IMR-90 (cell line): ENCODE measurements around the gene FMN1. TPM values are rescaled to one million over a fixed set of nuclear protein-coding genes. Genes with fewer than 3 reads are reported as not detected.

Source experiments
- ATAC-seq: fragments of 200-7000 bp; cut with Tn5 transposase; 2 replicates; pipeline ENCODE4 v1.9.1; 2020; ENCODE audit warnings: low read depth, mild to moderate bottlenecking, moderate library complexity
- BruUV-seq: library from RNA; stranded (reverse); fragments of 400-500 nt; replicated peaks from 2 replicates; lab custom pipeline; 2021; lab: Mats Ljungman, UMichigan
- CTCF ChIA-PET: fragments of 300-600 bp; formaldehyde crosslinking; extraction: SDS; loops from one replicate; lab custom pipeline; 2021; ENCODE audit warnings: antibody characterized with exemption; lab: Yijun Ruan, JAX
- POLR2A ChIA-PET: fragments of 300-600 bp; sonication (Branson Sonifier 250); formaldehyde crosslinking; loops from one replicate; lab custom pipeline; 2022; ENCODE audit warnings: antibody characterized with exemption; ENCODE audit not compliant: unreplicated experiment; lab: Charles Lee
- DNase-seq: peaks from one replicate; pipeline ENCODE4 v3.0.0; 2013
- H2AFZ ChIP-seq: replicated peaks from 2 replicates; pipeline ENCODE3; 2013; ENCODE audit warnings: low read length, mild to moderate bottlenecking; ENCODE audit not compliant: poor library complexity
- H2AK5ac ChIP-seq: 2 replicates; pipeline ENCODE4 v1.6.1; 2013; ENCODE audit warnings: low read depth, low read length, inconsistent platforms
- H2AK9ac ChIP-seq: replicated peaks from 2 replicates; pipeline ENCODE3; 2013; ENCODE audit warnings: mild to moderate bottlenecking, low read depth, low read length, moderate library complexity; ENCODE audit not compliant: poor library complexity
- H2BK120ac ChIP-seq: 2 replicates; pipeline ENCODE4 v1.6.1; 2013; ENCODE audit warnings: low read depth, low read length, inconsistent platforms
- H2BK15ac ChIP-seq: 3 replicates; pipeline ENCODE4 v1.6.1; 2013; ENCODE audit warnings: low read depth, low read length, inconsistent platforms
- H2BK20ac ChIP-seq: 2 replicates; pipeline ENCODE4 v1.6.1; 2013; ENCODE audit warnings: low read depth, mild to moderate bottlenecking, inconsistent platforms, low read length, moderate library complexity
- H2BK5ac ChIP-seq: 2 replicates; pipeline ENCODE4 v1.6.1; 2013; ENCODE audit warnings: mild to moderate bottlenecking, low read depth, low read length, inconsistent platforms; ENCODE audit not compliant: poor library complexity, severe bottlenecking
- H3K14ac ChIP-seq: replicated peaks from 2 replicates; pipeline ENCODE4 v1.6.1; 2013; ENCODE audit warnings: low read depth, low read length, inconsistent platforms
- H3K18ac ChIP-seq: 2 replicates; pipeline ENCODE4 v1.6.1; 2013; ENCODE audit warnings: low read depth, low read length, control low read depth
- H3K23ac ChIP-seq: 2 replicates; pipeline ENCODE4 v1.6.1; 2013; ENCODE audit warnings: low read depth, low read length, inconsistent platforms
- H3K27ac ChIP-seq: 2 replicates; pipeline ENCODE4 v1.5.1; 2013; ENCODE audit warnings: mild to moderate bottlenecking, control low read depth, low read length; ENCODE audit not compliant: insufficient read depth
- H3K27me3 ChIP-seq: 2 replicates; pipeline ENCODE4 v1.6.1; 2013; ENCODE audit warnings: low read length; ENCODE audit not compliant: control insufficient read depth, insufficient read depth
- H3K36me3 ChIP-seq: 2 replicates; pipeline ENCODE4 v1.6.1; 2013; ENCODE audit warnings: low read length, mixed read lengths; ENCODE audit not compliant: control insufficient read depth, insufficient read depth
- H3K4ac ChIP-seq: 2 replicates; pipeline ENCODE4 v1.6.1; 2013; ENCODE audit warnings: low read depth, low read length, inconsistent platforms
- H3K4me1 ChIP-seq: 2 replicates; pipeline ENCODE4 v1.6.1; 2013; ENCODE audit warnings: low read length, mixed read lengths; ENCODE audit not compliant: control insufficient read depth, insufficient read depth
- H3K4me2 ChIP-seq: 2 replicates; pipeline ENCODE4 v1.6.1; 2013; ENCODE audit warnings: low read depth, mild to moderate bottlenecking, control low read depth, low read length, moderate library complexity
- H3K4me3 ChIP-seq: 2 replicates; pipeline ENCODE4 v1.5.1; 2013; ENCODE audit warnings: low read depth, mild to moderate bottlenecking, control low read depth, low read length, moderate library complexity; ENCODE audit not compliant: insufficient read depth
- H3K56ac ChIP-seq: 2 replicates; pipeline ENCODE4 v1.6.1; 2013; ENCODE audit warnings: low read length, inconsistent platforms; ENCODE audit not compliant: insufficient read depth; ENCODE audit errors: extremely low read depth
- H3K79me1 ChIP-seq, 2 experiments: 2 replicates each; pipeline ENCODE4 v1.6.1; 2013; ENCODE audit warnings: low read length in 2 of 2, inconsistent platforms in 1 of 2, low read depth in 1 of 2
- H3K9ac ChIP-seq: 2 replicates; pipeline ENCODE4 v1.6.1; 2013; ENCODE audit warnings: low read depth, low read length, control low read depth
- H3K9me1 ChIP-seq: 2 replicates; pipeline ENCODE4 v1.6.1; 2013; ENCODE audit warnings: low read length, inconsistent platforms; ENCODE audit not compliant: insufficient read depth
- H3K9me3 ChIP-seq: 2 replicates; pipeline ENCODE4 v1.6.1; 2013; ENCODE audit warnings: low read length; ENCODE audit not compliant: control insufficient read depth, insufficient read depth
- H4K20me1 ChIP-seq: 2 replicates; pipeline ENCODE4 v1.6.1; 2013; ENCODE audit warnings: low read length, inconsistent platforms; ENCODE audit not compliant: insufficient read depth
- H4K5ac ChIP-seq: 2 replicates; pipeline ENCODE4 v1.6.1; 2013; ENCODE audit warnings: mild to moderate bottlenecking, low read depth, low read length, control low read depth
- H4K8ac ChIP-seq, 2 experiments: 2 replicates each; pipeline ENCODE4 v1.6.1; 2013; ENCODE audit warnings: low read depth in 2 of 2, low read length in 2 of 2, control low read depth in 1 of 2, inconsistent platforms in 1 of 2
- H4K91ac ChIP-seq: 2 replicates; pipeline ENCODE4 v1.6.1; 2013; ENCODE audit warnings: low read depth, low read length, inconsistent platforms; ENCODE audit not compliant: insufficient read depth
- BHLHE40 ChIP-seq: fragments of 150-350 bp; IDR thresholded peaks from 2 replicates; pipeline ENCODE4 v1.6.1; 2016; ENCODE audit warnings: mild to moderate bottlenecking, low read depth, low read length
- CEBPB ChIP-seq: IDR thresholded peaks from 2 replicates; pipeline ENCODE4 v1.6.1; 2012; ENCODE audit warnings: low read depth, low read length, improper control_type of control experiment
- CHD1 ChIP-seq: IDR thresholded peaks from 2 replicates; pipeline ENCODE4 v1.6.1; 2012; ENCODE audit warnings: low read depth, low read length, improper control_type of control experiment
- FOS ChIP-seq: fragments of 150-350 bp; IDR thresholded peaks from 2 replicates; pipeline ENCODE4 v1.6.1; 2016; ENCODE audit warnings: low read depth, low read length
- MAFK ChIP-seq: IDR thresholded peaks from 2 replicates; pipeline ENCODE4 v1.6.1; 2012; ENCODE audit warnings: low read depth, low read length, improper control_type of control experiment
- MAZ ChIP-seq: IDR thresholded peaks from 2 replicates; pipeline ENCODE4 v1.6.1; 2012; ENCODE audit warnings: low read depth, mild to moderate bottlenecking, low read length, improper control_type of control experiment, moderate library complexity, borderline replicate concordance
- MXI1 ChIP-seq: IDR thresholded peaks from 2 replicates; pipeline ENCODE4 v1.6.1; 2012; ENCODE audit warnings: low read depth, mild to moderate bottlenecking, low read length, moderate library complexity, borderline replicate concordance
- NFE2L2 ChIP-seq: fragments of 150-350 bp; IDR thresholded peaks from 2 replicates; pipeline ENCODE4 v1.6.1; 2016; ENCODE audit warnings: low read depth, mild to moderate bottlenecking, low read length
- POLR2A ChIP-seq: IDR thresholded peaks from 2 replicates; pipeline ENCODE4 v1.6.1; 2012; ENCODE audit warnings: mild to moderate bottlenecking, low read depth, low read length
- RAD21 ChIP-seq: IDR thresholded peaks from 2 replicates; pipeline ENCODE4 v1.6.1; 2012; ENCODE audit warnings: low read length, improper control_type of control experiment
- RCOR1 ChIP-seq: IDR thresholded peaks from 2 replicates; pipeline ENCODE4 v1.6.1; 2012; ENCODE audit warnings: mild to moderate bottlenecking, low read length, improper control_type of control experiment; ENCODE audit not compliant: insufficient replicate concordance
- RFX5 ChIP-seq: IDR thresholded peaks from 2 replicates; pipeline ENCODE4 v1.8.0; 2012; ENCODE audit warnings: low read depth, mild to moderate bottlenecking, low read length, moderate library complexity
- SMC3 ChIP-seq: fragments of 150-350 bp; IDR thresholded peaks from 2 replicates; pipeline ENCODE4 v1.6.1; 2016; ENCODE audit warnings: low read depth, mild to moderate bottlenecking, antibody characterized with exemption, low read length, moderate library complexity
- WGBS, 2 experiments: methylation state at CpG; one replicate each; pipeline versions ENCODE4 v1.1.5 to v1.1.7; 2013; ENCODE audit warnings: missing lambda C conversion rate in 2 of 2; ENCODE audit not compliant: insufficient read length in 1 of 2; ENCODE audit errors: extremely low coverage in 2 of 2; 5-methylcytosine and 5-hydroxymethylcytosine counted together
- dilution Hi-C: fragments of 300-500 bp; cut with HindIII; formaldehyde crosslinking; loops from one replicate; pipeline ENCODE4 v1.14.3; 2018; ENCODE audit warnings: low sequenced_read_pairs; ENCODE audit not compliant: unreplicated experiment
- in situ Hi-C: fragments of 300-500 bp; cut with MboI; formaldehyde crosslinking; loops from 3 replicates; pipeline ENCODE4 v1.14.3; 2019; ENCODE audit warnings: low sequenced_read_pairs, inconsistent platforms, mixed read lengths
- intact Hi-C: fragments of 100-400 bp; cut with micrococcal nuclease; formaldehyde crosslinking; loops from 2 replicates; pipeline ENCODE4 v1.10.0; 2022
- polyA plus RNA-seq, 3 experiments: library from polyadenylated mRNA; depleted of rRNA; stranded (reverse); fragments of >200 nt; gene quantifications; 2 replicates each; pipeline ENCODE4 v1.2.3, GENCODE V29; 2012; ENCODE audit warnings: low replicate concordance in 1 of 3
- total RNA-seq: library from RNA; depleted of rRNA; stranded (reverse); fragments of >200 nt; gene quantifications from 2 replicates; pipeline ENCODE4 v1.2.3, GENCODE V29; 2012
- TF ChIP-seq, protein P1 (sequence below): fragments of 150-350 bp; IDR thresholded peaks from 2 replicates; pipeline ENCODE4 v1.6.1; 2017; ENCODE audit warnings: mild to moderate bottlenecking, antibody characterized with exemption, low read length, low read depth
- TF ChIP-seq, protein P2 (sequence below): conservative IDR thresholded peaks from 2 replicates; pipeline ENCODE4 v1.5.1; 2012; ENCODE audit warnings: mild to moderate bottlenecking, low read depth, low read length, improper control_type of control experiment
- TF ChIP-seq, protein P3 (sequence below): fragments of 150-350 bp; IDR thresholded peaks from 2 replicates; pipeline ENCODE4 v1.6.1; 2016; ENCODE audit warnings: low read depth, mild to moderate bottlenecking, low read length, moderate library complexity, borderline replicate concordance

FMN1 gene
- total and polyA plus RNA-seq, 2 of the 4 experiments (the other 2 are of a cell fraction): 7.3 to 17.6 TPM

DNA sequence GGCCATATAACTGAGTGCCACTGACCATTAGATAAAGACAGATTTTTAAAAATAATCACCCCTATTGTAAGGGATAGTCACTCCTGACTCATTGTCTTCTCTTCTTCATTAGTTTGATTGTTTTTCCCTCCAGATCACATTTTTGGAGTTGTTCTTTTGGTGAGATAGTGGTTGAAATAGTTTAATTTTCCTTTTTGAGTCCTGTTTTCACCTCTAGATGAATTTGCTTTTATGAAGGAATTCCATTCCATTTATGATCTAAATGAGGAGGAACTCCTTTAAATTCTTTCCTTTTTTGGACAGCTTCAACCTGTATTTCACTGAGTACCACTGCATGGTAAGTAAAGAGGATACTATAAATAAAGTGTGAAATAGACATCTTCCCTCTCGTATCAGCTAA lies 364.3 kb downstream of the FMN1 start:
- H2BK15ac ChIP-seq: peak overlapping the region; percentile 69; the same call in 1 of the 3 replicates
- no peak overlapping the region for H3K14ac ChIP-seq
- no peak overlapping the region; the same call in 1 of the 2 replicates for H3K27ac ChIP-seq
- no peak overlapping the region; the same call in 1 of the 2 replicates for H4K5ac ChIP-seq
- H2AFZ ChIP-seq: no peak overlapping the region
- in situ Hi-C loops (no loop called here), intact Hi-C loops (no loop called here), dilution Hi-C loops (no loop called here)
- no peak overlapping the region for H2AK9ac ChIP-seq
- no peak overlapping the region for H2BK20ac ChIP-seq
- no peak overlapping the region for H2AK5ac ChIP-seq
- H3K79me1 ChIP-seq: peaks cover 45 to 82% of the 10 kb centered on the region in 2 experiments
- no peaks in the 10 kb centered on the region for H3K27me3 ChIP-seq
- peak overlapping the region; percentile 93 for H2BK5ac ChIP-seq
- peaks cover 36% of the 10 kb centered on the region for H3K4me1 ChIP-seq
- no CpG with 5 or more reads among the region's 1 CpG for WGBS, 2 experiments
- no peaks in the 10 kb centered on the region for H4K20me1 ChIP-seq
- H3K9me1 ChIP-seq: peaks cover 17% of the 10 kb centered on the region
- H3K18ac ChIP-seq: peak overlapping the region; percentile 91
- ChIA-PET POLR2A (no interaction called here), CTCF (no interaction called here)
- no peak for TF ChIP-seq NFE2L2
- TF ChIP-seq SMC3: no peak
- no peak for TF ChIP-seq RFX5
- TF ChIP-seq, protein P1, sequence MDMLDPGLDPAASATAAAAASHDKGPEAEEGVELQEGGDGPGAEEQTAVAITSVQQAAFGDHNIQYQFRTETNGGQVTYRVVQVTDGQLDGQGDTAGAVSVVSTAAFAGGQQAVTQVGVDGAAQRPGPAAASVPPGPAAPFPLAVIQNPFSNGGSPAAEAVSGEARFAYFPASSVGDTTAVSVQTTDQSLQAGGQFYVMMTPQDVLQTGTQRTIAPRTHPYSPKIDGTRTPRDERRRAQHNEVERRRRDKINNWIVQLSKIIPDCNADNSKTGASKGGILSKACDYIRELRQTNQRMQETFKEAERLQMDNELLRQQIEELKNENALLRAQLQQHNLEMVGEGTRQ: no peak
- TF ChIP-seq CHD1: no peak
- TF ChIP-seq CEBPB: no peak
- TF ChIP-seq FOS: no peak
- TF ChIP-seq, protein P2, sequence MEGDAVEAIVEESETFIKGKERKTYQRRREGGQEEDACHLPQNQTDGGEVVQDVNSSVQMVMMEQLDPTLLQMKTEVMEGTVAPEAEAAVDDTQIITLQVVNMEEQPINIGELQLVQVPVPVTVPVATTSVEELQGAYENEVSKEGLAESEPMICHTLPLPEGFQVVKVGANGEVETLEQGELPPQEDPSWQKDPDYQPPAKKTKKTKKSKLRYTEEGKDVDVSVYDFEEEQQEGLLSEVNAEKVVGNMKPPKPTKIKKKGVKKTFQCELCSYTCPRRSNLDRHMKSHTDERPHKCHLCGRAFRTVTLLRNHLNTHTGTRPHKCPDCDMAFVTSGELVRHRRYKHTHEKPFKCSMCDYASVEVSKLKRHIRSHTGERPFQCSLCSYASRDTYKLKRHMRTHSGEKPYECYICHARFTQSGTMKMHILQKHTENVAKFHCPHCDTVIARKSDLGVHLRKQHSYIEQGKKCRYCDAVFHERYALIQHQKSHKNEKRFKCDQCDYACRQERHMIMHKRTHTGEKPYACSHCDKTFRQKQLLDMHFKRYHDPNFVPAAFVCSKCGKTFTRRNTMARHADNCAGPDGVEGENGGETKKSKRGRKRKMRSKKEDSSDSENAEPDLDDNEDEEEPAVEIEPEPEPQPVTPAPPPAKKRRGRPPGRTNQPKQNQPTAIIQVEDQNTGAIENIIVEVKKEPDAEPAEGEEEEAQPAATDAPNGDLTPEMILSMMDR: no peak
- no peak for TF ChIP-seq BHLHE40
- TF ChIP-seq MXI1: no peak
- no peak for TF ChIP-seq POLR2A
- TF ChIP-seq RCOR1: no peak
- TF ChIP-seq MAZ: no peak
- no peak for TF ChIP-seq MAFK
- TF ChIP-seq, protein P3, sequence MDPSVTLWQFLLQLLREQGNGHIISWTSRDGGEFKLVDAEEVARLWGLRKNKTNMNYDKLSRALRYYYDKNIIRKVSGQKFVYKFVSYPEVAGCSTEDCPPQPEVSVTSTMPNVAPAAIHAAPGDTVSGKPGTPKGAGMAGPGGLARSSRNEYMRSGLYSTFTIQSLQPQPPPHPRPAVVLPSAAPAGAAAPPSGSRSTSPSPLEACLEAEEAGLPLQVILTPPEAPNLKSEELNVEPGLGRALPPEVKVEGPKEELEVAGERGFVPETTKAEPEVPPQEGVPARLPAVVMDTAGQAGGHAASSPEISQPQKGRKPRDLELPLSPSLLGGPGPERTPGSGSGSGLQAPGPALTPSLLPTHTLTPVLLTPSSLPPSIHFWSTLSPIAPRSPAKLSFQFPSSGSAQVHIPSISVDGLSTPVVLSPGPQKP: no peak
- no peak for TF ChIP-seq RAD21
- H3K56ac ChIP-seq: no peak overlapping the region
- H2BK120ac ChIP-seq: peak overlapping the region; percentile 91
- no peak overlapping the region for H3K4me2 ChIP-seq
- ATAC-seq (no peak), DNase-seq (no peak)
- H3K9me3 ChIP-seq: no peaks in the 10 kb centered on the region
- H3K23ac ChIP-seq: peak overlapping the region; percentile 67; the same call in 1 of the 2 replicates
- BruUV-seq: no TSS peak
- H3K4ac ChIP-seq: no peak overlapping the region; the same call in 1 of the 2 replicates
- H3K4me3 ChIP-seq: no peak overlapping the region
- H4K91ac ChIP-seq: no peak overlapping the region; the same call in 1 of the 2 replicates
- H3K9ac ChIP-seq: no peak overlapping the region
- no peaks in the 10 kb centered on the region; the same call in 1 of the 2 replicates for H3K36me3 ChIP-seq
- H4K8ac ChIP-seq: peak overlapping the region; percentile 78 to 96; a peak in 2 of 4 replicates
